ENCODE measurements around the gene DDRGK1.

The DDRGK1 gene

GRCh38 chr20:3204124-3204794 lies at the start of gene DDRGK1:
Gene DDRGK1, minus strand, starts transcription at chr20:3204682. Its CDS starts 55 bp downstream, at chr20:3204627.
- Histone ChIP-seq H3K27ac (ENCODE audit: low read length) (peak within 1 kb of the TSS; percentile 72), H3K36me3 (replicated peaks; ENCODE audit: low read depth, low read length) (peaks cover 25% of the 10 kb centered on the region)
- TF ChIP-seq EZH2phosphoT487 (IDR thresholded peaks at IDR 0.05; ENCODE audit: low read depth), result no peak
- no peak for TF ChIP-seq CTCF (IDR thresholded peaks at IDR 0.05; ENCODE audit: low read depth, low read length)

GRCh38 chr20:3251806-3252205 lies 47.3 kb upstream of the DDRGK1 start:
- Histone ChIP-seq H3K79me2 (ENCODE audit: low read length) (no peaks in the 10 kb centered on the region), H4K20me1 (ENCODE audit: insufficient read depth, low read length) (no peaks in the 10 kb centered on the region), H3K9me3 (ENCODE audit: insufficient read depth, low read length) (no peaks in the 10 kb centered on the region), H3K27ac (ENCODE audit: low read length) (no peak overlapping the region), H3K4me1 (ENCODE audit: low read length) (peaks cover 7% of the 10 kb centered on the region), H2AFZ (ENCODE audit: low read depth, low read length) (no peak overlapping the region), H3K9ac (ENCODE audit: low read length) (no peak overlapping the region), H3K36me3 (replicated peaks; ENCODE audit: low read depth, low read length) (no peaks in the 10 kb centered on the region), H3K4me2 (ENCODE audit: low read length) (no peak overlapping the region), H3K4me3 (ENCODE audit: low read length) (no peak overlapping the region), H3K27me3 (ENCODE audit: low read depth, low read length) (peaks cover 13% of the 10 kb centered on the region)
- TF ChIP-seq EZH2phosphoT487 (IDR thresholded peaks at IDR 0.05; ENCODE audit: low read depth) (no peak), CTCF (IDR thresholded peaks at IDR 0.05; ENCODE audit: low read depth, low read length) (no peak)

More at GRCh38 chr20:3204124-3204794, at the start of gene DDRGK1:
- Histone ChIP-seq H3K4me3 (ENCODE audit: low read length) (peak within 1 kb of the TSS; percentile 89), H3K4me1 (ENCODE audit: low read length) (peaks cover 14% of the 10 kb centered on the region), H3K79me2 (ENCODE audit: low read length) (peaks cover 35% of the 10 kb centered on the region), H3K27me3 (ENCODE audit: low read depth, low read length) (no peaks in the 10 kb centered on the region), H2AFZ (ENCODE audit: low read depth, low read length) (peak within 1 kb of the TSS; percentile 85; the same call in 1 of the 2 replicates), H3K4me2 (ENCODE audit: low read length) (peak within 1 kb of the TSS; percentile 76), H3K9me3 (ENCODE audit: insufficient read depth, low read length) (no peaks in the 10 kb centered on the region), H3K9ac (ENCODE audit: low read length) (peak within 1 kb of the TSS; percentile 95), H4K20me1 (ENCODE audit: insufficient read depth, low read length) (no peaks in the 10 kb centered on the region)

GRCh38 chr20:3250091-3250504 lies 45.6 kb upstream of the DDRGK1 start:
- no peak overlapping the region for H3K4me3 ChIP-seq (ENCODE audit: low read length)
- TF ChIP-seq CTCF (IDR thresholded peaks at IDR 0.05; ENCODE audit: low read depth, low read length), result peak; percentile 16; the same call in 1 of the 2 replicates
- TF ChIP-seq EZH2phosphoT487 (IDR thresholded peaks at IDR 0.05; ENCODE audit: low read depth), result no peak
- no peak overlapping the region for H3K9ac ChIP-seq (ENCODE audit: low read length)
- no peak overlapping the region for H3K4me2 ChIP-seq (ENCODE audit: low read length)
- no peaks in the 10 kb centered on the region for H3K9me3 ChIP-seq (ENCODE audit: insufficient read depth, low read length)
- H3K27ac ChIP-seq (ENCODE audit: low read length), result no peak overlapping the region
- H2AFZ ChIP-seq (ENCODE audit: low read depth, low read length), result no peak overlapping the region
- H4K20me1 ChIP-seq (ENCODE audit: insufficient read depth, low read length), result no peaks in the 10 kb centered on the region
- H3K79me2 ChIP-seq (ENCODE audit: low read length), result no peaks in the 10 kb centered on the region
- H3K36me3 ChIP-seq (replicated peaks; ENCODE audit: low read depth, low read length), result no peaks in the 10 kb centered on the region
- peaks cover 7% of the 10 kb centered on the region for H3K4me1 ChIP-seq (ENCODE audit: low read length)
- H3K27me3 ChIP-seq (ENCODE audit: low read depth, low read length), result peaks cover 13% of the 10 kb centered on the region

- Histone ChIP-seq H3K9ac (ENCODE audit: low read length) (peak overlapping the region; percentile 46), H3K27me3 (ENCODE audit: low read depth, low read length) (peaks cover 13% of the 10 kb centered on the region), H4K20me1 (ENCODE audit: insufficient read depth, low read length) (no peaks in the 10 kb centered on the region), H3K27ac (ENCODE audit: low read length) (no peak overlapping the region), H3K9me3 (ENCODE audit: insufficient read depth, low read length) (no peaks in the 10 kb centered on the region), H3K4me1 (ENCODE audit: low read length) (peaks cover 7% of the 10 kb centered on the region), H3K36me3 (replicated peaks; ENCODE audit: low read depth, low read length) (no peaks in the 10 kb centered on the region), H3K79me2 (ENCODE audit: low read length) (no peaks in the 10 kb centered on the region), H2AFZ (ENCODE audit: low read depth, low read length) (peak overlapping the region; percentile 70), H3K4me3 (ENCODE audit: low read length) (peak overlapping the region; percentile 78), H3K4me2 (ENCODE audit: low read length) (peak overlapping the region; percentile 83)
- TF ChIP-seq CTCF (IDR thresholded peaks at IDR 0.05; ENCODE audit: low read depth, low read length) (no peak), EZH2phosphoT487 (IDR thresholded peaks at IDR 0.05; ENCODE audit: low read depth) (no peak)
These were observed 44.5 kb upstream of the DDRGK1 start for GRCh38 chr20:3248993-3249347.
